KMS-11 (cell line): ENCODE results near the gene SERPINA4.

Source experiments
- H2AFZ ChIP-seq: fragments of 200-600 bp; sonication (generic); 2 replicates; pipeline ENCODE4 v1.6.1; 2016; ENCODE audit warnings: antibody characterized with exemption, mixed run types, low read depth
- H3K27ac ChIP-seq: fragments of 200-600 bp; sonication (generic); 2 replicates; pipeline ENCODE4 v1.6.1; 2016; ENCODE audit warnings: mild to moderate bottlenecking, mixed run types
- H3K27me3 ChIP-seq: fragments of 200-600 bp; sonication (generic); 2 replicates; pipeline ENCODE4 v1.6.1; 2017; ENCODE audit warnings: mild to moderate bottlenecking, low read depth, mixed run types, moderate library complexity; ENCODE audit not compliant: insufficient read depth
- H3K36me3 ChIP-seq: fragments of 200-600 bp; sonication (generic); 2 replicates; pipeline ENCODE4 v1.6.1; 2017; ENCODE audit warnings: mild to moderate bottlenecking, mixed run types; ENCODE audit not compliant: insufficient read depth
- H3K4me1 ChIP-seq: fragments of 200-600 bp; sonication (generic); 2 replicates; pipeline ENCODE4 v1.6.1; 2016; ENCODE audit warnings: mild to moderate bottlenecking, low read depth, mixed run types; ENCODE audit not compliant: poor library complexity, severe bottlenecking
- H3K4me2 ChIP-seq: fragments of 200-600 bp; sonication (generic); 2 replicates; pipeline ENCODE4 v1.7.0; 2016; ENCODE audit warnings: mild to moderate bottlenecking, mixed run types
- H3K4me3 ChIP-seq: fragments of 200-600 bp; sonication (generic); IDR thresholded peaks from 2 replicates; pipeline ENCODE4 v1.6.1; 2017; ENCODE audit warnings: low read depth, low read length, mixed read lengths; ENCODE audit not compliant: insufficient read depth
- H3K79me2 ChIP-seq: fragments of 200-600 bp; sonication (generic); 2 replicates; pipeline ENCODE4 v1.6.1; 2016; ENCODE audit warnings: low read depth, mixed run types; ENCODE audit not compliant: insufficient read depth
- H3K9ac ChIP-seq: fragments of 200-600 bp; sonication (generic); 2 replicates; pipeline ENCODE4 v1.6.1; 2016; ENCODE audit warnings: mild to moderate bottlenecking, mixed run types
- H4K20me1 ChIP-seq: fragments of 200-600 bp; sonication (generic); 2 replicates; pipeline ENCODE4 v1.6.1; 2016; ENCODE audit warnings: mild to moderate bottlenecking, mixed run types; ENCODE audit not compliant: insufficient read depth
- CTCF ChIP-seq: fragments of 200-600 bp; sonication (generic); conservative IDR thresholded peaks from 2 replicates; pipeline ENCODE4 v1.6.1; 2017; ENCODE audit warnings: low read depth, mild to moderate bottlenecking, antibody characterized with exemption, low read length, moderate library complexity, mixed read lengths

Gene SERPINA4

GRCh38 chr14:94560291-94560665 lies 964 bp upstream of the SERPINA4 start:
- Histone ChIP-seq H3K79me2 (no peaks in the 10 kb centered on the region), H3K27me3 (no peaks in the 10 kb centered on the region), H3K4me1 (no peaks in the 10 kb centered on the region), H3K36me3 (no peaks in the 10 kb centered on the region), H2AFZ (no peak overlapping the region), H3K9ac (no peak overlapping the region), H4K20me1 (no peaks in the 10 kb centered on the region), H3K27ac (no peak overlapping the region), H3K4me2 (no peak overlapping the region), H3K4me3 (no peak overlapping the region)
- TF ChIP-seq CTCF: no peak

DNA sequence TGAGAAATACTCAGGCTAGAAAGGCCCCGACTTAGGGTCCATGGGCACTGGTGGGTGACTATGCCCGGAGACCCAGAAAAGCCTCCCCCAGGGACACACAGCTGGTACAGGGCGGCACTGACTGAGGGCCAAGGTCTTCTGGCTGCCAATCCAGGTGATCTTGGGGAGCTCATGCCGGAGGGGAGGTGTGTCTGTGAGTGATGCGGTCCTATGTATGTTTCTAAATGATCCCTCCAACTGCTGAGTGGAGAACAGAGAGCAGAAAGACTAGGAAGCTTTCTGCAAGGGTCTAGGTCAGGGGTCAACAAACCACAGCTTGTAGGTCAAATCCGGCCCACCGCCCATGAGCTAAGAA lies 391 bp downstream of the SERPINA4 start:
- H3K79me2 ChIP-seq: no peaks in the 10 kb centered on the region
- H2AFZ ChIP-seq: no peak overlapping the region
- H3K27ac ChIP-seq: no peak overlapping the region
- H3K27me3 ChIP-seq: no peaks in the 10 kb centered on the region
- H3K4me3 ChIP-seq: no peak overlapping the region
- H4K20me1 ChIP-seq: no peaks in the 10 kb centered on the region
- no peaks in the 10 kb centered on the region for H3K4me1 ChIP-seq
- TF ChIP-seq CTCF: no peak
- no peaks in the 10 kb centered on the region for H3K36me3 ChIP-seq
- H3K4me2 ChIP-seq: no peak overlapping the region
- no peak overlapping the region for H3K9ac ChIP-seq

DNA sequence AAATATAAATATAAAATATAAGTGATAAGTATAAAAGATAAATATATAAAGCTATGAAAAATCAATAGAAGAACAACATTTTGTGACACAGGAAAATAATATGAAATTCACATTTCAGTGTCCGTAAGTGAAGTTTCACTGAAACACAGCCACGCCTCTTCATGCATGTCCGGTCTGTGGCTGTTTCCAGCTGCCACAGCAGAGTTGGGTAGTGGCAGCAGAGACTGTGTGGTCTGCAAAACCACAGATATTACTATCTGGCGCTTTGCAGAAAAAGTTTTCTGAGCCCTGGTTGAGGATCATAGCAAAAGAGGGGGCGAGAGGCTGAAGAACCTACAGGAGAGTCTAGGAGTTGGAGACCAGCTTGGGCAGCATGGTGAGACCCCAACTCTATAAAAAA lies 780 bp downstream of the SERPINA4 start:
- Histone ChIP-seq H4K20me1 (no peaks in the 10 kb centered on the region), H3K27ac (no peak overlapping the region), H3K36me3 (no peaks in the 10 kb centered on the region), H3K4me3 (no peak overlapping the region), H3K9ac (no peak overlapping the region), H3K79me2 (no peaks in the 10 kb centered on the region), H3K4me2 (no peak overlapping the region), H3K4me1 (no peaks in the 10 kb centered on the region), H2AFZ (no peak overlapping the region), H3K27me3 (no peaks in the 10 kb centered on the region)
- no peak for TF ChIP-seq CTCF

- no peaks in the 10 kb centered on the region for H3K79me2 ChIP-seq
These were observed 2.0 kb downstream of the SERPINA4 start for GRCh38 chr14:94562941-94563883.

More at GRCh38 chr14:94562941-94563883, 2.0 kb downstream of the SERPINA4 start:
- Histone ChIP-seq H2AFZ (no peak overlapping the region), H3K4me3 (no peak overlapping the region), H4K20me1 (no peaks in the 10 kb centered on the region), H3K4me2 (no peak overlapping the region), H3K36me3 (no peaks in the 10 kb centered on the region), H3K27ac (no peak overlapping the region), H3K9ac (no peak overlapping the region), H3K4me1 (no peaks in the 10 kb centered on the region), H3K27me3 (no peaks in the 10 kb centered on the region)
- TF ChIP-seq CTCF: no peak
